Cortex of kidney (tissue), 1 donor: Measurements from ENCODE around the gene EID2.

Experiments
- DNase-seq: peaks from one replicate; lab custom pipeline; 2025; lab: John Stamatoyannopoulos, UW

Gene EID2

GRCh38 chr19:39539518-39540332, at the start of gene EID2:
EID2 (minus strand) TSS chr19:39540161; CDS start chr19:39540079, 82 bp downstream.
- DNase-seq: peak; percentile 50

GRCh38 chr19:39588066-39588465, 48.1 kb upstream of the EID2 start:
- DNase-seq: no peak

GRCh38 chr19:39587496-39587895, 47.5 kb upstream of the EID2 start:
- DNase-seq: no peak

- DNase-seq: no peak
Measured at GRCh38 chr19:39582891-39583625, 43.1 kb upstream of the EID2 start.

- no peak for DNase-seq
Measured at GRCh38 chr19:39582442-39582841, 42.5 kb upstream of the EID2 start.

GRCh38 chr19:39568604-39569003, 28.6 kb upstream of the EID2 start:
- DNase-seq: no peak

GRCh38 chr19:39566064-39566463, 26.1 kb upstream of the EID2 start:
- DNase-seq: no peak

- DNase-seq: no peak
Measured at GRCh38 chr19:39563408-39563807, 23.4 kb upstream of the EID2 start.

GRCh38 chr19:39558624-39559117, 18.7 kb upstream of the EID2 start:
- DNase-seq: no peak

- DNase-seq: no peak
Measured at GRCh38 chr19:39557811-39558623, 18.1 kb upstream of the EID2 start.

- DNase-seq: no peak
Measured at GRCh38 chr19:39555883-39556282, 15.9 kb upstream of the EID2 start.

- no peak for DNase-seq
Measured at GRCh38 chr19:39554701-39555311, 14.8 kb upstream of the EID2 start.

- DNase-seq: no peak
Measured at GRCh38 chr19:39553082-39553652, 13.2 kb upstream of the EID2 start.

- no peak for DNase-seq
Measured at GRCh38 chr19:39550197-39550596, 10.2 kb upstream of the EID2 start.

GRCh38 chr19:39546599-39546998, 6.6 kb upstream of the EID2 start:
- DNase-seq: no peak

- DNase-seq: no peak
Measured at GRCh38 chr19:39544911-39545310, 5.0 kb upstream of the EID2 start.

GRCh38 chr19:39544226-39544903, 4.4 kb upstream of the EID2 start:
- no peak for DNase-seq

GRCh38 chr19:39543477-39543857, 3.5 kb upstream of the EID2 start:
- no peak for DNase-seq

- DNase-seq: no peak
Measured at GRCh38 chr19:39542206-39542605, 2.2 kb upstream of the EID2 start.

GRCh38 chr19:39540333-39540673, 342 bp upstream of the EID2 start:
- DNase-seq: no peak

GRCh38 chr19:39539165-39539517, 820 bp downstream of the EID2 start:
- no peak for DNase-seq
